GM10266 (cell line): ENCODE data around the gene MT1HL1.

ENCODE experiments used
- DNase-seq: peaks from one replicate; pipeline ENCODE4 v3.0.0; 2012; ENCODE audit errors: extremely low spot score
- CTCF ChIP-seq: IDR thresholded peaks from 2 replicates; pipeline ENCODE4 v1.5.1; 2012; ENCODE audit warnings: mild to moderate bottlenecking, low read depth; ENCODE audit not compliant: control insufficient read depth, insufficient read depth; ENCODE audit errors: missing control alignments

MT1HL1 gene

GRCh38 chr1:237004116-237004515 is at the start of gene MT1HL1:
Gene MT1HL1 (minus strand): TSS chr1:237004441. CDS start chr1:237004372, 69 bp downstream.
- DNase-seq = no peak

GRCh38 chr1:237050915-237051314 is 46.7 kb upstream of the MT1HL1 start:
- no peak for TF ChIP-seq CTCF

More at GRCh38 chr1:237004116-237004515, at the start of gene MT1HL1:
- TF ChIP-seq CTCF = no peak

GRCh38 chr1:237050185-237050584 is 45.9 kb upstream of the MT1HL1 start:
- no peak for DNase-seq
- TF ChIP-seq CTCF = no peak

More at GRCh38 chr1:237050915-237051314, 46.7 kb upstream of the MT1HL1 start:
- DNase-seq = no peak

GRCh38 chr1:237048803-237049202 is 44.6 kb upstream of the MT1HL1 start:
- DNase-seq = no peak
- TF ChIP-seq CTCF = no peak

GRCh38 chr1:237045278-237046016 is 41.2 kb upstream of the MT1HL1 start:
- DNase-seq = no peak

GRCh38 chr1:237043846-237044636 is 39.8 kb upstream of the MT1HL1 start:
- DNase-seq = no peak
- TF ChIP-seq CTCF = no peak

More at GRCh38 chr1:237045278-237046016, 41.2 kb upstream of the MT1HL1 start:
- TF ChIP-seq CTCF = no peak
